ENCODE measurements around the gene SAYSD1. TPM values are rescaled to one million over a fixed set of nuclear protein-coding genes. Genes with fewer than 3 reads are reported as not detected.

SAYSD1 gene, protein sequence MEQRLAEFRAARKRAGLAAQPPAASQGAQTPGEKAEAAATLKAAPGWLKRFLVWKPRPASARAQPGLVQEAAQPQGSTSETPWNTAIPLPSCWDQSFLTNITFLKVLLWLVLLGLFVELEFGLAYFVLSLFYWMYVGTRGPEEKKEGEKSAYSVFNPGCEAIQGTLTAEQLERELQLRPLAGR
- total RNA-seq, result 15.3 and 16.7 TPM in 2 replicates

DNA sequence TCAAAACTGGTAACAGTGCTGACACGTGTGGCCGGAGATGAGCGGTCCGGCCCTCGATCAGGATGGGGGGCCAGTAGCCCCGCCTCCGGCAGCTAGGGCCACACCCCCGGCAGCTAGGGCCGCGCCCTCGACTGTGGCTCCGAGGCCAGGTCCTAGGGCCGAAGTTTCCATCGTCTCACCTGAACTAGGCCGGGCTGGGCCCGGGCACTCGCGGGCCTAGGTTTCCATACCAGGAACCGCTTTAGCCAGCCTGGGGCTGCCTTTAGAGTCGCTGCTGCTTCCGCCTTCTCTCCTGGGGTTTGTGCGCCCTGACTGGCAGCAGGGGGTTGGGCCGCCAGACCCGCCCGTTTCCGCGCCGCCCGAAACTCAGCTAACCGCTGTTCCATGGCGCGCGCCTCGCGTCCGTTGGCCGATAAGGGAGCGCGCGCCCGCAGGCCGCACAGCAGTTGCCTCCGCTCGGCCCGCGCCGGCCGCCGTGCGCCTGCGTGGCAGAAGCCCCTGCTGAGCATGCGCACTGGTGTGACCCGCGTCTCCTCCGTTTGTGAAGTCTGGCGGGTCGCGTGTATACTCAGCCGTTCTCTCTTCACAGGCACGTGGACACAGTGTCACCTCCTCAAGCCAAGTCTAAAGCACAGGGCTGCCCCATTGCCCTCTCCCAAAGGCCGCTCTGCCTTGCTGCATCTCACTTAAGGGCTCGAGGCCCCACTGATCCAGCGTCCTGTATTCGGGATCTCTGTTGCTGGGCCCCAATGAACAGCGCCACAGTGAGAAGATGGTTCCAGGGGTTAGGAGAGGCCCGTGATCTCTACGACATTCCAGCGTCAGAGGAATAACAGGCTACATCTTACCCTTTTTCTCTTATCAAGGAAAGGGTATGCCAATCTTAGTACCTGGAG lies at the start of gene SAYSD1:
Gene SAYSD1 (minus strand): TSS at position 483 of the 896 bp plus-strand sequence. CDS start 97 bp downstream, at position 386.

Other genes with a start within 250 kb of the SAYSD1 start
- not detected in 2 replicates for gene GLP1R, start 66.4 kb downstream of the SAYSD1 start, total RNA-seq
- not detected in 2 replicates for gene KCNK5, start 114.3 kb upstream of the SAYSD1 start, total RNA-seq
- not detected in 2 replicates for gene KCNK17, start 199.2 kb upstream of the SAYSD1 start, total RNA-seq
- not detected in 2 replicates for gene KCNK16, start 207.5 kb upstream of the SAYSD1 start, total RNA-seq

Measured in pericardium fibroblast (primary cell).